Measurements from ENCODE around the gene MACROD1.

MACROD1 gene

DNA sequence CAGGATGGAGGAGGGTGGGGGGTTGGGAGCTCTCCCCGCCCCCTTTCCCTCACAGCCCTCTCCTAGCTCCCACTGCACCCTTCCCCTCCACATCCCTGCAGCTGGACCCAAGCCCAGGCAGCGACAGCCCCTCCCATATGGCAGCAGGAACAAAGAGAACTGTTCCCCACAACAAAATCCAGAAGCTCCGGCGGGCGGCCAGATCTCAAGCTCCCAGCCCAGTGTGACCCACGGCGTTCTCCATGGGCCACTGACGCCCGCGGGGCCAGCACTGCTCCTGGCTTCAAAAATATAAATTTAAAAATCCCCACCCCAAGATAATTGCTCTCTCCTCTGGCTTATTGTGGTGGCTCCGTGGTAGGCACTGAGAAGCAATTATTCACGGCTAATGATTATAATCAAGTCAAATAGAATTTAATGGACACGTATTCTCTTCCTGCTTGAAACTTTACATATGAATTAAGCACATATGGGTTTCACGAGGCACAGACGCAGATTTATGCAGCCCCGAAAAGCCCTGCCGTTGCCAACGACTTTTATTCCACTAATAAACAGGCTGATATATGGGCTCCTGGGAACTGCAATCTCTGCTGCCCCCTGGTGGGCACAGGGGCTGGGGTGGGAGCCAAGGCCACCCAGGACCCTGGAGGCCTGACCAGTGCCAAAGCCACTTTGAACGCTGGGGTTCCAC is 17.5 kb downstream of the MACROD1 start:
- in situ Hi-C loops (cut with HindIII; ENCODE audit: low sequenced_read_pairs), result no loop called here
- H3K4me3 ChIP-seq (ENCODE audit: low read depth, low read length), result peak overlapping the region; percentile 10
- TF ChIP-seq, protein P1, sequence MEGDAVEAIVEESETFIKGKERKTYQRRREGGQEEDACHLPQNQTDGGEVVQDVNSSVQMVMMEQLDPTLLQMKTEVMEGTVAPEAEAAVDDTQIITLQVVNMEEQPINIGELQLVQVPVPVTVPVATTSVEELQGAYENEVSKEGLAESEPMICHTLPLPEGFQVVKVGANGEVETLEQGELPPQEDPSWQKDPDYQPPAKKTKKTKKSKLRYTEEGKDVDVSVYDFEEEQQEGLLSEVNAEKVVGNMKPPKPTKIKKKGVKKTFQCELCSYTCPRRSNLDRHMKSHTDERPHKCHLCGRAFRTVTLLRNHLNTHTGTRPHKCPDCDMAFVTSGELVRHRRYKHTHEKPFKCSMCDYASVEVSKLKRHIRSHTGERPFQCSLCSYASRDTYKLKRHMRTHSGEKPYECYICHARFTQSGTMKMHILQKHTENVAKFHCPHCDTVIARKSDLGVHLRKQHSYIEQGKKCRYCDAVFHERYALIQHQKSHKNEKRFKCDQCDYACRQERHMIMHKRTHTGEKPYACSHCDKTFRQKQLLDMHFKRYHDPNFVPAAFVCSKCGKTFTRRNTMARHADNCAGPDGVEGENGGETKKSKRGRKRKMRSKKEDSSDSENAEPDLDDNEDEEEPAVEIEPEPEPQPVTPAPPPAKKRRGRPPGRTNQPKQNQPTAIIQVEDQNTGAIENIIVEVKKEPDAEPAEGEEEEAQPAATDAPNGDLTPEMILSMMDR (IDR thresholded peaks at IDR 0.05; ENCODE audit: low read depth, low read length), result peak; percentile 96
- DNase-seq (ENCODE audit: low read depth, low spot score), result peak; percentile 71

DNA sequence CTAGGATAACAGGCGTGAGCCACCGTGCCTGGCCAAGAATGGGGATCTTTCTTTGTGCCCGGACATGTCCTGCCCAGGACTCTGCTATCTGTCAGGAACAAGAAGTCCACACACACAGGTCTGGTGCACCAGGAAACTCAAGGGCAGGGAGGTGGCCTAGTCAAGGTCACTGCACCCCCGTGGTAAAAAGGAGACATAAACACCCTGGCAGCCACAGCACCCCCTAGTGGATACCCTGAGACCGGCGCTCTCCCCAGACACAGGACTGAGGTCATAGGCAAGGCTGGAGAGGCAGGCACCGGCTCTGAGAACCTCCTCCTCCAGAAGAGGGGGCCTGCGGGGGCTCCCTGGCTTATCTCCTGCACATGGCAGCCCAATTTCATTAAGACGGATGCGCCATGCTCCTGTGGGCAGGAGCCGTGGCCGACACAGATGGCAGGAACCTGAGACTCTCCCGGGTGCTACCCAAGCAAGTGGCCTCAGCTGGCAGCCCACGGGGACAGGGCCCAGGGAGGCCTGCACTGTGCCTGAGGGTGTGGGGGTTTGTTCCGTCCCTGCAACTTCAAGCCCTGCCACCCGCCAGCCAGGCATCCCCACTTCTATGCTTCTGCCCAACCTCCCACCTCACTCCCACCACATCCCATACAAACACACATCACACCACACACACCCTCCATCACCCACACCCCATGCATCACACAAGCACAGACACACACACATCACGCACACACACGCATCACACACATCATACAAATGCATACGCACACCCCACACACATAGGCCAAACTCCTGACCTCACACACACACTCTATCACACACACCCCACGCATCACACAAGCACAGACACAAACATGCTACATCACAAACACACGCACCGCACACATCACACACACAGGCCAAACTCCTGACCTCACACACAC is 19.6 kb downstream of the MACROD1 start:
- in situ Hi-C loops (cut with HindIII; ENCODE audit: low sequenced_read_pairs), result no loop called here
- H3K4me3 ChIP-seq (ENCODE audit: low read depth, low read length), result no peak overlapping the region
- TF ChIP-seq, protein P1 (IDR thresholded peaks at IDR 0.05; ENCODE audit: low read depth, low read length), result peak; percentile 77
- no peak for DNase-seq (ENCODE audit: low read depth, low spot score)

DNA sequence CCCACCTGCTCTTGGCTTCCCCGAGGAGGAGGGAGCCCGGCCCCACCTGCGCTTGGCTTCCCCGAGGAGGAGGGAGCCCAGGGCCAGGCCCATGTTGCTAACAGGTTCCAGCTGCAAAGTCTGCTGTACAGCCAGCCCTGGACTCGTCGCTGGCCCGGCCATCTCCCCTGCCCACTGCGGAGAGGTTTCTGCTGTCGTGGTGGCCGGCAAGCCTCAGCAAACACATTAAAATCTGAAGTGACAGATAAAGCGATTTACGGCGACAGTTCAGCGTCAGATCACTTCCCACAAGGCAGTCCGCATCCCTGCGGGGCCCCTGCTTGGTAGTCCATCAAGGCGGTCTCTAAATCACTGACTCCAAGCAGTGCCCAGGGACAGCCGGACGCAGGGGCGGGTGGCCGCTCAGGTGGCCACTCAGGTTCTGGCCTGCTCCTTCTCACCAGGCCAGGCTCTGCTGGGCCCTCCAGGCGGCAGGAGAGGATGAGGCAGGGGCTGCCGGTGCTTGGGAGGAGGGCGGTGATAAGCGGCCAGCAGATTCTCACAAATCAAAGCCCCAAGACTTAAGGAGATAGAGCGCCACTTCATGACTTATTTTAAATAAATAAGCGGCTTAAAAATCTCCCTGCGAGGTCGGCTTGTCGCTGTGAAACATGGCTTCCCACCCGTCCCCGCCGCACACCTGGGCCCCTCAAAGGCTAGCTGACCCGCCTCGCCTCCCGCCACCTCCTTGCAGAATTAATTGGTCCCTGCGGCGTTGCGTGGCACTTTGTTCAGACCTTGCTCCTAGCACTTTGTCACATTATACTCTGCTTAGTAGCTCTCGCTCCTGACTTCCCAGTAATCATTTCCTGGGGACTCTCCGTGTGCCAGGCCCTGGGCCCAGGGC is 21.1 kb downstream of the MACROD1 start:
- no peak overlapping the region for H3K4me3 ChIP-seq (ENCODE audit: low read depth, low read length)
- TF ChIP-seq, protein P1 (IDR thresholded peaks at IDR 0.05; ENCODE audit: low read depth, low read length), result no peak
- in situ Hi-C loops (cut with HindIII; ENCODE audit: low sequenced_read_pairs), result no loop called here

DNA sequence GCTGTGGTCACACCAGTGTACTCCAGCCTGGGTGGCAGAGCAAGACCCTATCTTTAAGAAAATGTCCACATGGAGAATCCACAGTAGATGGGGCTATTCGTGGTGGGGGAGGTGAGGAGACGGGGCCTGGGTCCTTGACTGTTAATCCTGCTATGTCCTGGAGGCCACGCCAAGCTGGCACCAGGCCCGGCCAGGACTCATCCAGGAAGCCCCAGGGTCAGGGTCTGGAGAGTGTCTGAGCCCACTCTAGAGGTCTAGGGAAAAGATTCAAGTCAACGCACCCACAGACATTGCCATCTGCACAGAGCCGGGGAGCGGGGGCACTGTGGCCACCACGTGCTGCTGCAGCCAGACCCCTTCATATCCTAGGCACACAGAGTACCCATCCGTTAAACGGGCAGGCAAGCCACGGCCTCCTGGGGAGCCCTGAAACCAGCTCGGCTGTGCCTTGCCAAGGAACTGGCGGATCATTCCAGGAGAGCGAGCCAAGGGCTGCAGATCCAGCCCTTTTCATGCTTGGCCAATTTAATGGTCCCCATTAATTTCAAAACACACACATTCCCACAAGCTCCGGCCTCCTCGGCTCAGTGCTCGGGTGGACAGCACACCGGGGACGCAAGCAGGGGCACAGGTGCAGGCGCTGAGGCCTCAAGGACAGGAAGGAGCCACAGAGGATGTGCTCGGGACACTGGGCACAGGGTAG is 24.7 kb downstream of the MACROD1 start:
- TF ChIP-seq, protein P1 (IDR thresholded peaks at IDR 0.05; ENCODE audit: low read depth, low read length), result no peak
- in situ Hi-C loops (cut with HindIII; ENCODE audit: low sequenced_read_pairs), result no loop called here

More for the DNA sequence above, 21.1 kb downstream of the MACROD1 start:
- DNase-seq (ENCODE audit: low read depth, low spot score), result no peak

DNA sequence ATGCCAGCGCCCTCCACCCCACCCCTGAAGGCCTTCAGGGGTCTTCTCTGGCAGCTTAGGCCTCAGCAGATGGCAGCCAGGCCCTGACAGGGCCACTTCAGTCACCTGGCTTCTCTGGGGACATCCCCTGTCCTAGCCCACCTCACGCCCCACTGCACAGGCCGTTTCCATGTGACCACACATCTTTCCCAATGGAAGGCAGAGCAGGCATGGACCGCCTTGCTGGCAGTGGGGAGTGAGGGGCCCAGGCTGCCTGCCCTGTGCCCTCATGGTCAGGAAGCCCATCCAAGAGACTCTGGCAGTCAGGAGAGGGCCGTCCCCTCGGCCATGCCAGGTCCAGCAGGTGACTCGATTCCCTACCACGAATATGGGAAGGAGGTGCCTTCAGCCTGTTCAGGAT is 25.8 kb downstream of the MACROD1 start:
- no peak for DNase-seq (ENCODE audit: low read depth, low spot score)
- in situ Hi-C loops (cut with HindIII; ENCODE audit: low sequenced_read_pairs), result no loop called here
- TF ChIP-seq, protein P1 (IDR thresholded peaks at IDR 0.05; ENCODE audit: low read depth, low read length), result no peak
- H3K4me3 ChIP-seq (ENCODE audit: low read depth, low read length), result no peak overlapping the region

More for the DNA sequence above, 24.7 kb downstream of the MACROD1 start:
- no peak overlapping the region for H3K4me3 ChIP-seq (ENCODE audit: low read depth, low read length)
- DNase-seq (ENCODE audit: low read depth, low spot score), result no peak

Data from astrocyte of the spinal cord (primary cell).